GM12801 (cell line): ENCODE data around the gene LPIN1.

Experiments
- CTCF ChIP-seq: IDR thresholded peaks from one replicate; pipeline ENCODE4 v1.5.1; 2011; ENCODE audit warnings: control low read depth; ENCODE audit not compliant: insufficient read length; ENCODE audit errors: extremely low read depth

LPIN1 gene

DNA sequence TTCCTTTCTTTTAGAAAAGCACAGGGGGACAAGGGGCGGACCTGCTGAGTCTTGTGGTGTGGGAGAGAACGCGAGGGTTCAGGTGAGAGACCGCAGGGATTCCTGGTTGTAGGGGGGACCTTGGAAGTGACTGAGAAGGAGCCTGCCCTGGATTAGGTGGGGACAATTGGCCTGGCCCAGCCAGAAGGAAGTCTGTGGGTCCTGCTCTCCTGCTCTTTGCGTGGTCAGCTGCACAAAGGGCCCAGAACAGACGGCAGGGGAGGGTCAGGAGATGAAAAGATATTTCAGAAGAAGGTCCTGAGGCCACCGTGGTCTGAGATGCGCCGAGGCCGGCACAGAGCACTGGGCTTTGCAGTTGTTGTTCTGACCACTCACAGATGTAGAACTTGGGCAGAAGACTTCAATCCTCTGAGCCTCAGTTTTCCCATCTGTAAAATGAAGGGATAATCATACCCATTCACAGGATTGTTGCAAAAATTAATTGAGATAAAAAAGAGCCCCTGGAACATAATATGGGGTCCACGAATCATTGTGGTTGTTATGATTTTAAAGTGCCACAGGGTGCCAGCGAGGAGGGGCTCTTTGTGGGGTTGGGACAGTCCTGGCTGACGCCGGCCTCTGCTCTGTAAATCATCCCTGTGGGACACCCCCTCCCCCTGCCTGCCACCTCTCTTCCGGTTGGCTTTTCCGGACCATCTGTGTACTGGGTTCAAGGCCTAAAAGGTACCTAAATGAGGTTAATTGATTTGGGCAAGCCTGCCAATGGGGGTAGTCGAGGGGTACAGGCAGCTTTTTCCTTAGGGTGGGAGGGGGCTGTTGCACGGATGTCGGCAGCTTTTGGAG is 1.8 kb downstream of the LPIN1 start:
- no peak for TF ChIP-seq CTCF

- no peak for TF ChIP-seq CTCF
These were observed 2.6 kb downstream of the LPIN1 start for GRCh38 chr2:11748861-11749645.

GRCh38 chr2:11749646-11750349 is 3.4 kb downstream of the LPIN1 start:
- TF ChIP-seq CTCF: no peak

GRCh38 chr2:11750422-11750821 is 4.0 kb downstream of the LPIN1 start:
- no peak for TF ChIP-seq CTCF

- no peak for TF ChIP-seq CTCF
These were observed 4.5 kb downstream of the LPIN1 start for GRCh38 chr2:11750917-11751316.

DNA sequence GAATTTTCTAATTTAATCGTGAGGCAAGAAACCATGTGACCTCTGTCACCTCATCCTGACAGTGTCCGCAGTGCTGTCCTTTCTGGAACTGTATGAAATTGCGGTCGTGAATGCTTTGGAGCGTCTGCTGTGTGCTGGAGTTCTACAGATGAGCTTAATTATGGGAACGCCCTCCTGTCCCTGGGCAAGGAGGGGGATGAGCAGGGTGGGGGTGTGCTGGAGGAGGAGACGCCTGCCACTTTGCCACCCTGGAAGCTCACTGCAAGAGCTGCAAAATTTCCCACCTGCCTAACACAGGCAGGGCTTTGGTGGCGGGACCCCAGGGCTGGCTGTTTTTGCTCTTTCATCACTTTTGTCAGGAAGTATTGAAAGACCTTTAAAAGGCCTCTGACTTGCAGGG is 6.5 kb downstream of the LPIN1 start:
- TF ChIP-seq CTCF: no peak

DNA sequence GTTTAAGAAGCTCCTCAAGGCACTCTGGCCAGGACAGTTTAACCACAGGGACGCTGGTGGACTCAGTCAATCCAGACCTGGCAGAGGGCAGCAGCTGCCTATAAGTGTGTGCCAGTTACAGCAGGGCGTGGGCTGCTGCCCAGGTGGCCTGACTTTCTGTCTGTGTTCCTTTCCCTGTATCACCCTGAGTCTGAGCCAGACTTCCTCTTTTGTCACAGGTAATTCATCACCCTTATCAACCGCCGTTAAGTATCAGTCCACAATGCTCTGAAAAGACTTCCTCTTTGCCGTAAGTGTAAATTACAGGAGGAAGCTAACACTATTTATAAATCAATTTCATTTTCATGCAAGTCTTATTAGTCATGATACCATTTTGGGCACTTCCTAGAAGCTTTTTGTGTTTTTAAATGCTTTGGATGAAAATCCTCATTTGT is 7.0 kb downstream of the LPIN1 start:
- no peak for TF ChIP-seq CTCF
